HG03521 (cell line): ENCODE measurements around the gene TBC1D10B.
"Not testable (repeated sequence)": the region's sequence is repeated elsewhere in the genome, so short reads cannot be mapped to it uniquely, and the experiment has no call there.

Experiments
- ATAC-seq: cut with Tn5 transposase; IDR thresholded peaks from one replicate; pipeline ENCODE4 v1.9.1; 2021; ENCODE audit warnings: mild to moderate bottlenecking, moderate library complexity; ENCODE audit not compliant: unreplicated experiment

The TBC1D10B gene

DNA sequence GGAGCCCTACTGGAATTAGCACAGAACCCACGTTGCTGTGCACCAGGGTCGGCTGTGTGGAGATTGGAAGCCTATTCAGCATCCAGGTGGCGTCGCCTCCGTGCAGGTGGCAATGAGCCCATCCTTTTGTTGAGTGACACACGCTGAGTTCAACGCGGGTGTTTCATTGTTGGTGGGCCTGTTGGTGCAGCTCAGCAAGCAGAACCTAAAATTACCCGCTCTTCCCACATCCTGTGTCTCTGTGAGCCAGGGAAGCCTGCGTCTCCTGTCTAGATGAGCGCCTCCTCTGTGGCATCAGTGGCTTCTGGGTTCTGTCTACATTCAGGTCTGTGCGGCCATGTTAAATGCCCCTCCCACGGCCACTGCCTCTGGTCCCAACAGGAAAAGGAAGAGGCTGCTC lies 29.7 kb downstream of the TBC1D10B start:
- ATAC-seq = no peak

DNA sequence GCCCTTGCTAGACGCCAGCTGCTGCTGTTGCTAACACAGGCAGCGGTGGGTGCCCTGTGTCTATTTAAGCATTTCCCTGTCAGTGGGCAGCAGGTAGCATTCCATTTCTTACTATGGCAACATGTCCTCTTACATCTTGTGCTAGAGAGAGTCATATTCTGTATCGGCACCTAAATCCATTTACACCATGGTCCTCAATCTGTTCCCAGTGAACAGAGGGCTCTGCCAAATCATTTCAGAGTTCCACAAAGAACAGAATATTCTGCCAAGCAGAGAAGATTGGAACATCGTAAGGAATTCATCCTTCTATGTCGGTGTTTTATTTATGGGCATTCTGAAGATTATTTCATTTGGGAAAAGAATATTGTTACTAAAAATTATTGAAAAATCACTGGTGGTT lies 31.6 kb downstream of the TBC1D10B start:
- not testable (repeated sequence) for ATAC-seq

- not testable (repeated sequence) for ATAC-seq
Measured at GRCh38 chr16:30337964-30338357, 32.3 kb downstream of the TBC1D10B start.

DNA sequence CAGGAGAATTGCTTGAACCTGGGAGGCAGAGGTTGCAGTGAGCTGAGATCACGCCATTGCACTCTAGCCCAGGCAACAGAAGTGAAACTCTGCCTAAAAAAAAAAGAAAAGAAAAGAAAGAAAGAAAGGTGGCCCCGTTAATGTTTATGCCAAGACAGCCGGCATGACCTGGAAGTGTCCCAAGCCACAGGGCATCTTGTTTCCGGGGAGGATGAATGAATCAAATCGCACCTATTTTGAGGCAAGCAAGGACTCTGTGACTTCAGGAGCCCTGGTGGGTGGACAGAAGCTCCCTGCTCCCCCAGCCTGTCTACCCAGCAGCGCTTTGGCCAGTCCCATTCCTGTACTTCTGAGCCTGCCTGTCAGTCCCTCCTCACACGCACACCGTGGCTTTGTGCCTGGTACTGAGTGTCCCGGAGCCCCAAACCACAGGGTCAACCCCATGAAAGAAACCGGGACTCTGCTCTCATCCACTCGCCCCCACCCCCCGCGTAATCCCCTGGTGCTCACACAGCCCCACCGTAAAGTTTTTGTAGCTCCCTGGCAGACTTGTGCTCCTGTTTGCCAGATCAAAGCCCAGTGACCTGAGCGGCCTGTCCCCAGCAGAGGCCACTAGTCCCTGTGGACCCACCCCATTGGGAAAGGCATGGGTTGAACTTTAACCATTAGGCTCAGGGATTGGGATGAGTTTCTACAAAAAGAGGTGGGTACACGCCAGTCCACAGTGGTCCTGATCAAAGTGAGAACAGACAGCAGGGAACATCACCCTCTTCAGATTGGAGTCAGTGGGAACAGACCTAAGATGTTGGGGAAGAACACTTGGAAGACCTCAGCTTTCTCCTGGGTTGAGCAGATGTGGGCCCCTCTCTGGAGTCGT lies 34.5 kb downstream of the TBC1D10B start:
- peak; percentile 2 for ATAC-seq

GRCh38 chr16:30335028-30335597 lies 35.2 kb downstream of the TBC1D10B start:
- peak; percentile 78 for ATAC-seq

DNA sequence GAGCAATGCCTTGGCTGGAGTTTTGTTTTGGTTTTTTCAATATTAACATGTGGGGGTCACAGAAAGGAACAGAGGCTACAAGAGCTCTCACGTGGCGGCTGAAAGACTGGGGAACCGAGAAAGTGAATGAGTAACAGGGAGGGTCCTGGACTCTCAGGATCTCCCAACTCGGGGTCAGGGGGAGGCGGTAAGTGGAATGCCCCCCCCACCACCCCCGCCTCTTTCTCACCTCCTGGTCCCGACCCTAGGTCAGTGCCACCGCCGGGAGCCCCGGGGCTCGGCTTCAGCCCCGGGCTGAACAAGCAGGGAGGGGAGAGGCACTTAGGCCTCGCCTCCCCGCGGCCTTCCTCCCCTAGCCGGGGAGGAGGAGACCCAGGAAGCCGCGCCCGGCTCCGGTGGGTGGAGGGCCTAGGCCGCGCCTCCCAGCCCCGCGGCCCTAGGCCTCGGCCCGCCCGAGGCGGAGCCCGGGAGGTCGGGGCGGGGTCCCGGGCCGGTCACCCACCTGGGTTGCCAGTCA lies 35.8 kb downstream of the TBC1D10B start:
- peak; percentile 83 for ATAC-seq

- ATAC-seq = not testable (repeated sequence)
Measured at GRCh38 chr16:30324220-30324619, 46.1 kb downstream of the TBC1D10B start.

- ATAC-seq = not testable (repeated sequence)
Measured at GRCh38 chr16:30318647-30319046, 51.6 kb downstream of the TBC1D10B start.

- not testable (repeated sequence) for ATAC-seq
Measured at GRCh38 chr16:30310937-30311336, 59.4 kb downstream of the TBC1D10B start.

- ATAC-seq = not testable (repeated sequence)
Measured at GRCh38 chr16:30309255-30309654, 61.0 kb downstream of the TBC1D10B start.
